Skin of body (tissue), 2 donors: Measurements from ENCODE around the gene MRPL17. TPM values are rescaled to one million over a fixed set of nuclear protein-coding genes. Genes with fewer than 3 reads are reported as not detected.

Experiments
- DNase-seq: peaks from one replicate; lab custom pipeline; 2025; lab: John Stamatoyannopoulos, UW
- total RNA-seq: library from RNA; depleted of rRNA; stranded (reverse); fragments of >200 nt; gene quantifications from one replicate; pipeline ENCODE4 v1.2.3, GENCODE V29; 2014

Gene MRPL17
- total RNA-seq, 1 donor from 2014 or later, result 22.6 TPM

DNA sequence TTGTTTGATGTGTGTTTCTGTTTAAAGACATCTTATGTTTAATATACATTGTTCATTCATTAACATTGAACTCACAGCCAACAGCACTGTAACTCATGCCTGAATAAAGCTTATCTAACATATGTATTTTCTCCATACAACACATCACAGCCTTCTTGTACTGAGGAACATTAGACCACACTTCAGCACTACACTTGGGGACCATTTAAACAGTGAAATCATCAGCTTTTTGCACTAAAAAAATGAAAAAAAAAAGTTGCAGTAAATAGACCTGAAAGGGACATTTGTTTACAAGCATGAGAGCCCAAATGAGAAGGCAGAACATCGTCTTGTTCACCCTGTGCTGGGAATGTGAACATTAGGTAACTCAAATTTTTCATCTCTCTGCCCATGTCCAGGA lies 48.6 kb downstream of the MRPL17 start:
- DNase-seq, result no peak

DNA sequence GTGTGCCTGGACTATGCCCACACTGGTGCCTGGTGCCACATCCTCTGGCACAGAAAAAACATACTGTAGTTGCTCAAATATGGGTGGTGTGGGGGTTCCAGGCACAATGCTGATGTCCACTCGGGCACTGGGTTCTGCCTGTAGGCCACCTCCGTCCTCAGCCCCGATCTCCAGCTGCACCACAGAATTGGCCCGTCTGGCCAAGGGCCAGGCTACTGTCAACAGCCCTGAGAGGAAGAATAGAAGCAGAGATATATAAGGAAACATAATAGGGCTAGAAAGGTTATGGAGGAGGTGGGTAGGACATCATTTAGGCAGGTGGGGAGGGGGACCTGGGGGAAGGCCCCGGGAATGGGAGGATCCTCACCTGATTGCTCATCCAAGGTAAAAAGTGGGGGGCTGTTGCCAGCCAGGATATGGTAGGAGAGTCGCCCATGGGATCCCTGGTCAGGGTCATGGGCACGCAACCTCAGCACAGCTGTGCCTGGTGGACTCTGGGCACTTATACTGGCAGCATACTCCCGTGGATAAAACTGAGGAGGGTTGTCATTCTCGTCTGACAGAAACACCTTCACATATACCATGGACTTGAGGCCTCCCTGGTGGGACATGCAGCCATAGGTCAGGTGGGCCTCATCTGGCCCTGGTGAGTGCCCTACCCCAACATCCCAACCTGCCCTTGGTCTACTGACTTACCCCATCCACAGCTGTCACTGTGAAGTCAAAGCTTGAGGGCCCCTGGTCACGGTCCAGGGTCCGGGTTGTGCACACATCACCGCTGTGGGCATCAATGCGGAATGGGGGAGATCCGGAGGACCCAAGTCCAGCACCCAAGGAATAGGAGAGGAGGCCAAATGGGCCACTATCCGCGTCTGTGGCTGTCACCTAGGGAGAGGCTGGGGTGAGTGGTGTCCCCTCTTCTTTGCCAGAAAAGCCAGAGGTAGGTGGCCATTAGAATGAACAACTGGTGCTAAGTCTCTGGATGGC lies 49.4 kb downstream of the MRPL17 start:
- no peak for DNase-seq

- DNase-seq, result no peak
Observed at GRCh38 chr11:6632116-6633073, 50.7 kb downstream of the MRPL17 start.

DNA sequence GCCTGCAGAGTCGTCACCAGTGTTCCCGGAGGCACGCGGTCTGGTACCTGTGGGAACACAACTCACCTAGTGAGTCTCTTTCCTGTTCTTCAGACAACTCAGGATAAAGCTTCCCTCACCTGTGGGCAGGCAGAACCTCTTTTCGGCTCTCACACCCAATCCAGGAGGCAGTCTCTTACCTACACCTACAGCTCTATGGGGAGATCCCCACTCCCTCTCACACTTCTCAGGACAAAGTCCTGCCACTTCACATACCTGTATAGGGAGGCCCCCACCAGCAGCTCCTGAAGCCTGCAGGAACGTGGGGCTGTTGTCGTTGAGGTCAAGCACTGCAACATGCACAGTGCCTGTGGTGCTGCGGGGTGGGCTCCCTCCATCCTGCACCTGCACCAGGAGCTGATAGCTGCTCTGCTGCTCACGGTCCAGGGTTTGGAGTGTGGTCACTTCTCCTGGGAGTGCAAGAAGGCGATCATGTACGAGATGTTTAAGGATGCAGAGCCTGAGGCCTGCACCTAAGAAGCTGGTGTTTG lies 51.7 kb downstream of the MRPL17 start:
- DNase-seq, result no peak

DNA sequence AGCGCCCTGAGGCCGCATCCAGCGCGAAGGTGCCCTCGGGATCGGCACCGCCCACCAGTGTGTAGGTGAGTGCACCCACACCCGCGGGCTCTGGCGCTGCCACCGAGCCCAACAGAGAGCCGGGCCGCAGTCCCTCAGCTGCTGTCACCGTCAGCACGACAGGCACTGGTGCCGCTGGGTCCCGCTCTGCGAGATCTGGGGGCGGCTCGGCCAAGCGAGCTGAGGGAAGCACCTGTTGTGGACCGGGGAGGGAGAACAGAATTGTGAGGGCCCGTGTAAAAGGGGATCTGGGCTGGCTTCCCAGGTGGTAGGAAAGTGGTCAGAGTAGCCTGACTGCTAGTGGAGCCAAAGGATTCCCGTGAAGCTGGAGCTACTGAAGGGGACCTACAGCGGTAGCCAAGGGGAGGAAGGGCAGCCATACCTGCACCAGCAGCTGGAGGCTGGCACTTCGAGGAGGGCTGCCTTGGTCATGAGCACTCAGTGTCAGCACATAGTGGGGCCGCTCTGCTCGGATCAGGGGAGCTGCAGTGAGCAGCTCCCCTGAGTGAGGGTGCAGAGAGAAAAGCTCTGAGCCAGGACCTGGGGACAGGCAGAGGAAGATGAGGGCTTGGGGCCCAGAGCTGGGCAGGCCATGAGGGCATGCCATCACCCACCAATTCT lies 52.4 kb downstream of the MRPL17 start:
- no peak for DNase-seq

Other genes starting within 250 kb of the MRPL17 start
- 1.9 TPM for gene HPX, start 242.4 kb downstream of the MRPL17 start, total RNA-seq
- gene TRIM3, start 209.4 kb downstream of the MRPL17 start, total RNA-seq, result 21.4 TPM
- gene ARFIP2, start 202.0 kb downstream of the MRPL17 start, total RNA-seq, result 28.6 TPM
- gene TIMM10B, start 201.8 kb downstream of the MRPL17 start, total RNA-seq, result 21.7 TPM
- 7.0 TPM for gene DNHD1, start 186.1 kb downstream of the MRPL17 start, total RNA-seq
- 11.3 TPM for gene RRP8, start 79.7 kb downstream of the MRPL17 start, total RNA-seq
- gene ILK, start 79.6 kb downstream of the MRPL17 start, total RNA-seq, result 104 TPM
- 15.3 TPM for gene TAF10, start 71.1 kb downstream of the MRPL17 start, total RNA-seq
- 29.9 TPM for gene TPP1, start 63.9 kb downstream of the MRPL17 start, total RNA-seq
- 29.0 TPM for gene DCHS1, start 27.5 kb downstream of the MRPL17 start, total RNA-seq
- gene OR2AG2, start 88.6 kb upstream of the MRPL17 start, total RNA-seq, result 0.10 TPM
- gene OR2AG1, start 99.7 kb upstream of the MRPL17 start, total RNA-seq, result not detected
- 0.20 TPM for gene OR6A2, start 116.3 kb upstream of the MRPL17 start, total RNA-seq
- gene OR10A5, start 162.3 kb upstream of the MRPL17 start, total RNA-seq, result not detected
- gene OR10A2, start 179.7 kb upstream of the MRPL17 start, total RNA-seq, result not detected
- not detected for gene OR10A4, start 193.3 kb upstream of the MRPL17 start, total RNA-seq
- gene OR2D2, start 209.2 kb upstream of the MRPL17 start, total RNA-seq, result not detected
- not detected for gene OR2D3, start 237.7 kb upstream of the MRPL17 start, total RNA-seq
- gene ZNF215, start 243.1 kb upstream of the MRPL17 start, total RNA-seq, result 1.6 TPM